Tibial nerve (tissue), 3 donors: Measurements from ENCODE around the gene GBF1.

Source experiments
- CTCF ChIP-seq, 5 experiments: fragments of 200-600 bp in 3 of 5; fragments of 450-650 bp in 2 of 5; sonication (generic) in 3 of 5; IDR thresholded peaks; one replicate each; pipeline ENCODE4 v1.5.1; 2016 to 2019; ENCODE audit warnings: antibody characterized with exemption in 5 of 5, mild to moderate bottlenecking in 3 of 5, moderate library complexity in 2 of 5
- POLR2A ChIP-seq, 2 donors: fragments of 450-650 bp; IDR thresholded peaks; one replicate each; pipeline ENCODE4 v1.6.1; 2017; ENCODE audit warnings: antibody characterized with exemption in 2 of 2, mild to moderate bottlenecking in 2 of 2, moderate library complexity in 2 of 2

- TF ChIP-seq POLR2A (IDR thresholded peaks at IDR 0.05) (no peak), CTCF (IDR thresholded peaks at IDR 0.05) (no peak)
Measured at GRCh38 chr10:102342958-102343357, 97.6 kb downstream of the GBF1 start.
